Rectal smooth muscle tissue (tissue), 1 donor: ENCODE results near the gene DIPK1B.

Source experiments
- H3K27ac ChIP-seq: one replicate; pipeline ENCODE4 v1.7.0; 2013; ENCODE audit warnings: low read depth, low read length, inconsistent platforms
- H3K27me3 ChIP-seq: one replicate; pipeline ENCODE4 v1.7.0; 2013; ENCODE audit warnings: low read length; ENCODE audit not compliant: control insufficient read depth, insufficient read depth
- H3K36me3 ChIP-seq: one replicate; pipeline ENCODE4 v1.7.0; 2013; ENCODE audit warnings: low read length; ENCODE audit not compliant: control insufficient read depth, insufficient read depth
- H3K4me1 ChIP-seq: one replicate; pipeline ENCODE4 v1.7.0; 2013; ENCODE audit warnings: low read length; ENCODE audit not compliant: control insufficient read depth, insufficient read depth
- H3K4me3 ChIP-seq: one replicate; pipeline ENCODE4 v1.7.0; 2013; ENCODE audit warnings: low read length
- H3K9ac ChIP-seq: one replicate; pipeline ENCODE4 v1.7.0; 2013; ENCODE audit warnings: low read length

The DIPK1B gene

GRCh38 chr9:136693135-136693489 is 19.3 kb upstream of the DIPK1B start:
- Histone ChIP-seq H3K36me3 (no peaks in the 10 kb centered on the region), H3K4me3 (no peak overlapping the region), H3K27ac (no peak overlapping the region), H3K4me1 (peaks cover 7% of the 10 kb centered on the region), H3K9ac (no peak overlapping the region), H3K27me3 (no peaks in the 10 kb centered on the region)

GRCh38 chr9:136693490-136694162 is 18.7 kb upstream of the DIPK1B start:
- no peak overlapping the region for H3K27ac ChIP-seq
- H3K36me3 ChIP-seq: no peaks in the 10 kb centered on the region
- peaks cover 7% of the 10 kb centered on the region for H3K4me1 ChIP-seq
- H3K9ac ChIP-seq: no peak overlapping the region
- H3K27me3 ChIP-seq: no peaks in the 10 kb centered on the region
- H3K4me3 ChIP-seq: no peak overlapping the region

- Histone ChIP-seq H3K27me3 (no peaks in the 10 kb centered on the region), H3K4me1 (peaks cover 7% of the 10 kb centered on the region), H3K9ac (no peak overlapping the region), H3K27ac (no peak overlapping the region), H3K4me3 (no peak overlapping the region), H3K36me3 (no peaks in the 10 kb centered on the region)
Observed at GRCh38 chr9:136694163-136694871, 18.1 kb upstream of the DIPK1B start.

DNA sequence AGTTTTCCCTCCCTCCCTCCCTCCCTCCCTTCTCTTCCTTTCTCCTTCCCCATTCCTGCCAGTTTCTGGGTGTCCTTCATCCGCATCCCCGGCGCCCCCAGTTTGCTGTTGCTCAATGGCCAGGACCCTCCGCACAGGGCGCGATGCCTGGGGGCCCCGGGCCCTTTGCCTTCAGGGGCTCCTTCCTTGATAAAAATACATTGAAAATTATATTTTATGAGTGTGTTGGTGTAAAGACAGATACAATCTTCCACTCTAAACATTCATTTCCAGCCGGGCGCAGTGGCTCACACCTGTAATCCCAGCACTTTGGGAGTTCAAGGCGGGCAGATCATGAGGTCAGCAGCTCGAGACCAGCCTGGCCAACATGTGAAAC is 17.5 kb upstream of the DIPK1B start:
- Histone ChIP-seq H3K27me3 (no peaks in the 10 kb centered on the region), H3K27ac (no peak overlapping the region), H3K9ac (no peak overlapping the region), H3K4me1 (peaks cover 7% of the 10 kb centered on the region), H3K36me3 (no peaks in the 10 kb centered on the region), H3K4me3 (no peak overlapping the region)

GRCh38 chr9:136695435-136695895 is 16.9 kb upstream of the DIPK1B start:
- no peak overlapping the region for H3K9ac ChIP-seq
- H3K27ac ChIP-seq: no peak overlapping the region
- no peak overlapping the region for H3K4me3 ChIP-seq
- no peaks in the 10 kb centered on the region for H3K27me3 ChIP-seq
- H3K4me1 ChIP-seq: peaks cover 6% of the 10 kb centered on the region
- no peaks in the 10 kb centered on the region for H3K36me3 ChIP-seq

GRCh38 chr9:136695955-136696354 is 16.4 kb upstream of the DIPK1B start:
- peaks cover 1% of the 10 kb centered on the region for H3K4me1 ChIP-seq
- H3K27ac ChIP-seq: no peak overlapping the region
- no peaks in the 10 kb centered on the region for H3K27me3 ChIP-seq

DNA sequence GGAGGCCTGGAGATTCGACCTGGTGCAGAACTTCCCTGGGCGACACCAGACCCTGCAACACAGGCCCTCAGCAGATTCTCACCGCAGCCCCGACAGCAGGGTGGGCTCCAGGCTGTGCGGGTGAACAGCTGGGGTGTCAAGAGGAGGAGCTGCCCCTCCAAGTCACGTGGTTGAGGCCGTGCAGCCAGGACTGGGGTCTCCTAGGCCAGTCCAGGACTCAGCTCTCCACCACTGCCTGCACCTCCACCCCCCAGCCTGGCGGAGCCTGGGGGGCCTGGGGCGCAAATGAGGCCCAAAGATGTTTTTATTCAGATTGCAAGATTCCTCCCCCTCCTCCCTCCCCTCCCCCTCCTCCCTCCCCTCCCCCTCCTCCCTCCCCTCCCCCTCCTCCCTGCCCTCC is 15.9 kb upstream of the DIPK1B start:
- no peak overlapping the region for H3K9ac ChIP-seq
- no peaks in the 10 kb centered on the region for H3K36me3 ChIP-seq
- H3K4me3 ChIP-seq: no peak overlapping the region
- no peak overlapping the region for H3K27ac ChIP-seq
- H3K27me3 ChIP-seq: peaks cover under 1% of the 10 kb centered on the region
- H3K4me1 ChIP-seq: no peaks in the 10 kb centered on the region

More at GRCh38 chr9:136695955-136696354, 16.4 kb upstream of the DIPK1B start:
- Histone ChIP-seq H3K4me3 (no peak overlapping the region), H3K36me3 (no peaks in the 10 kb centered on the region), H3K9ac (no peak overlapping the region)

- no peak overlapping the region for H3K9ac ChIP-seq
- H3K36me3 ChIP-seq: no peaks in the 10 kb centered on the region
- H3K4me3 ChIP-seq: no peak overlapping the region
- H3K27me3 ChIP-seq: peaks cover 4% of the 10 kb centered on the region
- H3K27ac ChIP-seq: no peak overlapping the region
- H3K4me1 ChIP-seq: no peaks in the 10 kb centered on the region
Observed at GRCh38 chr9:136697146-136697820, 15.1 kb upstream of the DIPK1B start.

DNA sequence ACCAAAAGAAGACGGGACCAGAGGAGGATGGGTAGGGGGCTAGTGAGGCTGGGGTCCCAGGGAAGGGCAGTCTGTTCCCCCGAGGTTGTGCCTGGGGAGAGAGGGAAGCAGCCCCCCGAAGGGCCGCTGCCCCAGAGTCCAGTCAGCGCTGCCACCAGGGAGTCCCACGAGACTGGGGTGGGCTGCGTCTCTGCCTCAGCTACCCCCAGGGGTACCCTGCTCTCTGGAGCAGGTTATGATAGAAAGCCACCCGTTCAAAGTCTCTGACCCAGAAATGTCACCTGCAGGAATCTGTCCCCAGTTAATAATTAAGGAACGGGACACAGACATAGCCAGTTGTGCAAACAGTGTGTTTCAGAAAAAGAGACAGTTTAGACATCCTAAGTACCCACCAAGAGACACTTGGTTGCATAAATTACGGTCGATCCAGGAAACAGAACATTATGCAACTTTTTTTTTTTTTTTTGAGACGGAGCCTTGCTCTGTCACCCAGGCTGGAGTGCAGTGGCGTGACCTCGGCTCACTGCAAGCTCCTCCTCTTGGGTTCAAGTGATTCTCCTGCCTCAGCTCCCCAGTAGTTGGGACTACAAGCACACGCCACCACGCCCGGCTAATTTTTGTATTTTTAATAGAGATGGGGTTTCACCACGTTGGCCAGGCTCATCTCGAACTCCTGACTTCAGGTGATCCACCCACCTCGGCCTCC is 14.4 kb upstream of the DIPK1B start:
- H3K4me1 ChIP-seq: no peaks in the 10 kb centered on the region
- H3K27me3 ChIP-seq: peaks cover 4% of the 10 kb centered on the region
- H3K27ac ChIP-seq: no peak overlapping the region
- no peak overlapping the region for H3K9ac ChIP-seq
- H3K4me3 ChIP-seq: no peak overlapping the region
- H3K36me3 ChIP-seq: no peaks in the 10 kb centered on the region

- Histone ChIP-seq H3K4me1 (no peaks in the 10 kb centered on the region), H3K27me3 (peaks cover 4% of the 10 kb centered on the region), H3K4me3 (no peak overlapping the region), H3K9ac (no peak overlapping the region), H3K27ac (no peak overlapping the region), H3K36me3 (no peaks in the 10 kb centered on the region)
Observed at GRCh38 chr9:136698635-136699246, 13.6 kb upstream of the DIPK1B start.

DNA sequence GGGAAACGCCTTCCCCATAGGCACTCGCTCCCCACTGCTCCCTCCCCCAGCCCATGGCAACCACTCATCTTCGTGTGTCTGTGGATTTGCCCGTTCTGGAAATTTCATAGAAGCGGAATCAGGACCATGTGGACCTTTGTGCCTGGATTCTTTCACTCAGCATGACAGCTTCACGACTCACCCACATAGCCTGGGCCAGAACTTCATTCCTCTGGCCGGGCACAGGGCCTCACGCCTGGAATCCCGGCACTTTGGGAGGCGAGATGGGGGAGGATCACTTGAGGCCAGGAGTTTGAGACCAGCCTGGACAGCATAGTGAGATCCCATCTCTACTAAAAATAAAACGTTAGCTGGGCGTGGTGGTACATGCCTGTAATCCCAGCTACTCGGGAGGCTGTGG is 12.1 kb upstream of the DIPK1B start:
- Histone ChIP-seq H3K4me3 (no peak overlapping the region), H3K9ac (no peak overlapping the region), H3K27me3 (peaks cover 4% of the 10 kb centered on the region), H3K4me1 (no peaks in the 10 kb centered on the region), H3K27ac (no peak overlapping the region), H3K36me3 (no peaks in the 10 kb centered on the region)
